Keratinocyte (primary cell): Measurements from ENCODE around the gene TSHZ3.

Experiments used
- EZH2 ChIP-seq: IDR thresholded peaks from one replicate; pipeline ENCODE4 v1.6.1; 2012; ENCODE audit warnings: inconsistent platforms, mild to moderate bottlenecking, low read length, moderate library complexity
- TF ChIP-seq, protein P1 (sequence below), 3 experiments: IDR thresholded peaks in 1 of 3; conservative IDR thresholded peaks in 1 of 3; optimal IDR thresholded peaks in 1 of 3; 2 replicates in 2 of 3; 3 replicates in 1 of 3; pipeline versions ENCODE3 to v1.5.1; 2011; ENCODE audit warnings: low read length in 3 of 3, mild to moderate bottlenecking in 3 of 3, moderate library complexity in 2 of 3, control low read depth in 1 of 3, inconsistent platforms in 1 of 3; ENCODE audit not compliant: insufficient read depth in 2 of 3; ENCODE audit errors: extremely low read depth in 1 of 3

- TF ChIP-seq, protein P1, sequence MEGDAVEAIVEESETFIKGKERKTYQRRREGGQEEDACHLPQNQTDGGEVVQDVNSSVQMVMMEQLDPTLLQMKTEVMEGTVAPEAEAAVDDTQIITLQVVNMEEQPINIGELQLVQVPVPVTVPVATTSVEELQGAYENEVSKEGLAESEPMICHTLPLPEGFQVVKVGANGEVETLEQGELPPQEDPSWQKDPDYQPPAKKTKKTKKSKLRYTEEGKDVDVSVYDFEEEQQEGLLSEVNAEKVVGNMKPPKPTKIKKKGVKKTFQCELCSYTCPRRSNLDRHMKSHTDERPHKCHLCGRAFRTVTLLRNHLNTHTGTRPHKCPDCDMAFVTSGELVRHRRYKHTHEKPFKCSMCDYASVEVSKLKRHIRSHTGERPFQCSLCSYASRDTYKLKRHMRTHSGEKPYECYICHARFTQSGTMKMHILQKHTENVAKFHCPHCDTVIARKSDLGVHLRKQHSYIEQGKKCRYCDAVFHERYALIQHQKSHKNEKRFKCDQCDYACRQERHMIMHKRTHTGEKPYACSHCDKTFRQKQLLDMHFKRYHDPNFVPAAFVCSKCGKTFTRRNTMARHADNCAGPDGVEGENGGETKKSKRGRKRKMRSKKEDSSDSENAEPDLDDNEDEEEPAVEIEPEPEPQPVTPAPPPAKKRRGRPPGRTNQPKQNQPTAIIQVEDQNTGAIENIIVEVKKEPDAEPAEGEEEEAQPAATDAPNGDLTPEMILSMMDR (optimal IDR thresholded peaks at IDR 0.05 in 1 of 3, IDR thresholded peaks at IDR 0.05 in 1 of 3, conservative IDR thresholded peaks at IDR 0.05 in 1 of 3; ENCODE audit: extremely low read depth in 1 of 3, insufficient read depth in 2 of 3, low read length in 3 of 3): no peak
- no peak for TF ChIP-seq EZH2
Observed at GRCh38 chr19:31354799-31355664, 5.8 kb upstream of the TSHZ3 start.
